Measurements from ENCODE around the gene LRIG2.

The LRIG2 gene

DNA sequence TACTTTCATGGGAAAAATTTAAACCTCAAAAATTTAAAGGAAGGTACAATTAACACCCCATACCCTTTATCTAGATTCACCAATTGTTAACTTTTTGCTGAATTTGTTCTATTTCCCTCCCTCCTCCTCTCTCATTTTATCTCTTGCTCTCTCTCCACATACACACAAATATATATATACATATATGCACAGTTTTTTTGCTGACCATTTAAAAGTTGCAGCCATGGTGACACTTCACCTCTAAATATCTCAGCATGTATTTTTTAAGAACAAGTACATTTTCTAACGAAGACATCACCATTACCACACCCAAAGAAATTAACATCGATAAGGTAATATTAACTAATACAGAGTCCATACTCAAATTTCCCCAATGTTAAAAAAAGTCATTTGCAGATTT is 33.9 kb downstream of the LRIG2 start:
- no peak for TF ChIP-seq FOXP2 (optimal IDR thresholded peaks at IDR 0.05; ENCODE audit: borderline replicate concordance, extremely low read depth, extremely low read length, insufficient read depth)
- TF ChIP-seq REST (IDR thresholded peaks at IDR 0.05; ENCODE audit: insufficient read depth in 1 of 2, low read depth in 2 of 2, low read length in 2 of 2), result no peak
- TF ChIP-seq SIN3A (IDR thresholded peaks at IDR 0.05; ENCODE audit: borderline replicate concordance, insufficient read depth, low read length), result no peak
- TF ChIP-seq TAF1 (IDR thresholded peaks at IDR 0.05; ENCODE audit: borderline replicate concordance, insufficient read depth, low read length), result no peak
- no peak for TF ChIP-seq POLR2AphosphoS5 (IDR thresholded peaks at IDR 0.05; ENCODE audit: low read depth, low read length)

GRCh38 chr1:113109908-113110554 is 37.0 kb downstream of the LRIG2 start:
- TF ChIP-seq FOXP2 (optimal IDR thresholded peaks at IDR 0.05; ENCODE audit: borderline replicate concordance, extremely low read depth, extremely low read length, insufficient read depth), result no peak
- no peak for TF ChIP-seq POLR2AphosphoS5 (IDR thresholded peaks at IDR 0.05; ENCODE audit: low read depth, low read length)
- TF ChIP-seq SIN3A (IDR thresholded peaks at IDR 0.05; ENCODE audit: borderline replicate concordance, insufficient read depth, low read length), result no peak
- TF ChIP-seq TAF1 (IDR thresholded peaks at IDR 0.05; ENCODE audit: borderline replicate concordance, insufficient read depth, low read length), result no peak
- no peak for TF ChIP-seq REST (IDR thresholded peaks at IDR 0.05; ENCODE audit: insufficient read depth in 1 of 2, low read depth in 2 of 2, low read length in 2 of 2)

GRCh38 chr1:113118266-113118665 is 45.3 kb downstream of the LRIG2 start:
- TF ChIP-seq FOXP2 (optimal IDR thresholded peaks at IDR 0.05; ENCODE audit: borderline replicate concordance, extremely low read depth, extremely low read length, insufficient read depth) (no peak), TAF1 (IDR thresholded peaks at IDR 0.05; ENCODE audit: borderline replicate concordance, insufficient read depth, low read length) (no peak), REST (IDR thresholded peaks at IDR 0.05; ENCODE audit: insufficient read depth in 1 of 2, low read depth in 2 of 2, low read length in 2 of 2) (no peak), SIN3A (IDR thresholded peaks at IDR 0.05; ENCODE audit: borderline replicate concordance, insufficient read depth, low read length) (no peak), POLR2AphosphoS5 (IDR thresholded peaks at IDR 0.05; ENCODE audit: low read depth, low read length) (no peak)

GRCh38 chr1:113123737-113124136 is 50.7 kb downstream of the LRIG2 start:
- no peak for TF ChIP-seq SIN3A (IDR thresholded peaks at IDR 0.05; ENCODE audit: borderline replicate concordance, insufficient read depth, low read length)
- TF ChIP-seq REST (IDR thresholded peaks at IDR 0.05; ENCODE audit: insufficient read depth in 1 of 2, low read depth in 2 of 2, low read length in 2 of 2), result no peak
- TF ChIP-seq TAF1 (IDR thresholded peaks at IDR 0.05; ENCODE audit: borderline replicate concordance, insufficient read depth, low read length), result no peak
- no peak for TF ChIP-seq FOXP2 (optimal IDR thresholded peaks at IDR 0.05; ENCODE audit: borderline replicate concordance, extremely low read depth, extremely low read length, insufficient read depth)
- no peak for TF ChIP-seq POLR2AphosphoS5 (IDR thresholded peaks at IDR 0.05; ENCODE audit: low read depth, low read length)

Data from PFSK-1 (cell line).